Smooth muscle cell (in vitro differentiated cells): ENCODE data around the gene ZFP30. TPM values are rescaled to one million over a fixed set of nuclear protein-coding genes. Genes with fewer than 3 reads are reported as not detected.

Source experiments
- DNase-seq: peaks from one replicate; lab custom pipeline; 2025; ENCODE audit not compliant: unreplicated experiment; lab: John Stamatoyannopoulos, UW
- H2AFZ ChIP-seq: fragments of 200-600 bp; sonication (generic); 2 replicates; pipeline ENCODE4 v1.6.0; 2016; ENCODE audit warnings: antibody characterized with exemption, low read depth, mild to moderate bottlenecking
- H3F3A ChIP-seq: fragments of 200-600 bp; sonication (generic); 2 replicates; pipeline ENCODE4 v1.6.0; 2017; ENCODE audit warnings: antibody characterized with exemption, low read depth
- H3K27ac ChIP-seq: fragments of 200-600 bp; sonication (generic); 2 replicates; pipeline ENCODE4 v1.5.1; 2016; ENCODE audit warnings: low read depth, mild to moderate bottlenecking
- H3K27me3 ChIP-seq: fragments of 200-600 bp; sonication (generic); 2 replicates; pipeline ENCODE4 v1.6.1; 2016; ENCODE audit warnings: low read depth, mild to moderate bottlenecking
- H3K36me3 ChIP-seq: fragments of 200-600 bp; sonication (generic); 2 replicates; pipeline ENCODE4 v1.5.1; 2016; ENCODE audit warnings: low read depth
- H3K4me1 ChIP-seq: fragments of 200-600 bp; sonication (generic); 2 replicates; pipeline ENCODE4 v1.5.1; 2016; ENCODE audit warnings: low read depth
- H3K4me2 ChIP-seq: fragments of 200-600 bp; sonication (generic); 2 replicates; pipeline ENCODE4 v1.6.0; 2016; ENCODE audit warnings: mild to moderate bottlenecking
- H3K4me3 ChIP-seq: fragments of 200-600 bp; sonication (generic); 2 replicates; pipeline ENCODE4 v1.5.1; 2016; ENCODE audit warnings: mild to moderate bottlenecking
- H3K79me2 ChIP-seq: fragments of 200-600 bp; sonication (generic); 2 replicates; pipeline ENCODE4 v1.6.0; 2016; ENCODE audit warnings: low read depth, mild to moderate bottlenecking
- H3K9ac ChIP-seq: fragments of 200-600 bp; sonication (generic); 2 replicates; pipeline ENCODE4 v1.6.0; 2016; ENCODE audit warnings: low read depth
- H3K9me3 ChIP-seq: fragments of 200-600 bp; sonication (generic); replicated peaks from 2 replicates; pipeline ENCODE4 v1.5.1; 2016; ENCODE audit warnings: low read depth
- H4K20me1 ChIP-seq: fragments of 200-600 bp; sonication (generic); 2 replicates; pipeline ENCODE4 v1.6.0; 2016; ENCODE audit warnings: low read depth
- WGBS: methylation state at CpG from one replicate; pipeline ENCODE4 v1.1.7; 2016; ENCODE audit warnings: low lambda C conversion rate; 5-methylcytosine and 5-hydroxymethylcytosine counted together
- polyA plus RNA-seq: library from polyadenylated mRNA; unstranded; fragments of >200 nt; fragmentation: Nextera tagmentation; extraction: Ambion mirVana; gene quantifications from 2 replicates; pipeline ENCODE4 v1.2.1, GENCODE V29; 2016
- total RNA-seq: library from RNA; depleted of rRNA; stranded (reverse); fragments of >200 nt; gene quantifications from 2 replicates; pipeline ENCODE4 v1.2.3, GENCODE V29; 2014
- TF ChIP-seq, protein P1 (sequence below): fragments of 200-600 bp; sonication (generic); IDR thresholded peaks from 2 replicates; pipeline ENCODE4 v1.5.1; 2017; ENCODE audit warnings: borderline replicate concordance, mild to moderate bottlenecking, antibody characterized with exemption; ENCODE audit not compliant: insufficient read depth, poor library complexity, severe bottlenecking

The ZFP30 gene
- total and polyA plus RNA-seq, 2 experiments from 2014 or later = 2.3 to 9.2 TPM

DNA sequence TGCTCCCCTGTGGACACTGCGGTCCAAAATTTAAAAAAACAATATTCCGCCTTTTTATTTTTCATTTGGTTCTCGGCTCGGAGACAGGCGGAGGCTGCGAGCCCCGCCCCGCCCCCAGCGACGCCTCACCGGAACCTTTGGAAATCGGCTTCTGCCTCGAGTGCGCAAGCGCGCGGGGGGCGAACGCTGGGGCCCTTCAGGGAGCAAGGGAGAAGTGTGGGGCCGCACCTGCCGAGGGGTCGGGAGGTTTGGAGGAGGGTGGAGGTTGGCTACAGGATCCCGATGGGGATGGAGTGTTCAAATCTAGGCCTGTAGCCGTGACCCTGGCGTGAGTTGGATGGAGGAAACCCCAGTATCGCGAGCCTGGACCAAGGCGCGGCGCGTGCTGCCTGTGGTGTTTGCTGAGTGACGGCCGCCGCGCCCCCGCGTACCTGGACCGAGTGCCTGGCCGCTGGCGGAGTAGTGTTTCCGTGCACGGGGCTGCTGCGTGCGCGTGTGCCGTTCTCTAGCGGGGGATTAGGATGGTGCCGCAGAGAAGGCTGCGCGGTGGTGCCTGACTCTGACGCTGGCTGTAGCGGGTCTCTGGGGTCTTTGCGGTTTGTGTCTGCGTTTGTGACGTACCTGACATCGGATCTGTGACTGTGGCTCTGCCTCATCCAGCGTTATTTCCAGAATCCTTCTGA lies 565 bp upstream of the ZFP30 start:
- Histone ChIP-seq H3K4me3 (peak overlapping the region; percentile 82), H3K4me2 (peak overlapping the region; percentile 96), H3K4me1 (peaks cover 22% of the 10 kb centered on the region), H4K20me1 (peaks cover 10% of the 10 kb centered on the region), H3F3A (peaks cover 11% of the 10 kb centered on the region), H3K27me3 (no peaks in the 10 kb centered on the region), H2AFZ (peak overlapping the region; percentile 93), H3K36me3 (no peaks in the 10 kb centered on the region), H3K9me3 (no peaks in the 10 kb centered on the region), H3K9ac (no peak overlapping the region), H3K79me2 (peaks cover 38% of the 10 kb centered on the region), H3K27ac (peak overlapping the region; percentile 32)
- under 1% methylated on average over 56 of the region's 57 CpGs for WGBS
- peak; percentile 85 for DNase-seq
- TF ChIP-seq, protein P1, sequence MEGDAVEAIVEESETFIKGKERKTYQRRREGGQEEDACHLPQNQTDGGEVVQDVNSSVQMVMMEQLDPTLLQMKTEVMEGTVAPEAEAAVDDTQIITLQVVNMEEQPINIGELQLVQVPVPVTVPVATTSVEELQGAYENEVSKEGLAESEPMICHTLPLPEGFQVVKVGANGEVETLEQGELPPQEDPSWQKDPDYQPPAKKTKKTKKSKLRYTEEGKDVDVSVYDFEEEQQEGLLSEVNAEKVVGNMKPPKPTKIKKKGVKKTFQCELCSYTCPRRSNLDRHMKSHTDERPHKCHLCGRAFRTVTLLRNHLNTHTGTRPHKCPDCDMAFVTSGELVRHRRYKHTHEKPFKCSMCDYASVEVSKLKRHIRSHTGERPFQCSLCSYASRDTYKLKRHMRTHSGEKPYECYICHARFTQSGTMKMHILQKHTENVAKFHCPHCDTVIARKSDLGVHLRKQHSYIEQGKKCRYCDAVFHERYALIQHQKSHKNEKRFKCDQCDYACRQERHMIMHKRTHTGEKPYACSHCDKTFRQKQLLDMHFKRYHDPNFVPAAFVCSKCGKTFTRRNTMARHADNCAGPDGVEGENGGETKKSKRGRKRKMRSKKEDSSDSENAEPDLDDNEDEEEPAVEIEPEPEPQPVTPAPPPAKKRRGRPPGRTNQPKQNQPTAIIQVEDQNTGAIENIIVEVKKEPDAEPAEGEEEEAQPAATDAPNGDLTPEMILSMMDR = no peak

DNA sequence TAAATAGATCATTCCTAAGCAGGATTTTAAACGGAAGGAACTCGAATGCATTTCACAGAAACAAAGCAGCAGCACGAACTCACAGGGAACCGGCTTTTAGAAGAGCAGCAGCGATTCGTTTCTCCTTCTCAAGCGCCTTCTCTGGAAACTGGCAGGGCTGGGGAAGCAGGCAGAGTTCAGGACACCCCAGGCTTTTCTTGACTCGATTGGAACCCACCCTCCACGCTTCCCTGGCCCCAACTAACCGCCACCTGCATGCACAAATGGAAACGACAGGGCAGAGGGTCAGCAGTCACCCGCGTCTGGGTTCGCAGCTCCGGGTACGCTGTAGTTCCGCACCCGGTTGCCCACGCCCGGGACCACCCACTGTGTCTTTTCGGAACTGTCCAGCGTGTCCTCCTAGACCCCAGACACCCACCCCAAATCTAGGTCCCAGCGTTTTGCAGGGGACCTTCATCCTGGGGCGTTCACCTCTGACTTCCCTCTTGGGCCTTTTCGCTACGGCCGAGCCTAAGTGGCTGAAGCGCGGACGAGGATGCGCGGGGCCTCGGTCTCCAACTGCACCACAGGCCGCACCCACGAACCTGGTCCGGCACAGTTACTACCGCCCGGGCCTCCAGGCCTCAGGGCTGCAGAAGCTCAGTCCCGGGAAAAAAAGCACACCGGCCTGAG lies 500 bp downstream of the ZFP30 start:
- Histone ChIP-seq H3K27me3 (no peaks in the 10 kb centered on the region), H3F3A (peaks cover 11% of the 10 kb centered on the region), H3K4me1 (peaks cover 22% of the 10 kb centered on the region), H4K20me1 (peaks cover 10% of the 10 kb centered on the region), H3K27ac (peak overlapping the region; percentile 32), H3K4me2 (peak overlapping the region; percentile 96), H2AFZ (peak overlapping the region; percentile 93), H3K9me3 (no peaks in the 10 kb centered on the region), H3K9ac (peak overlapping the region; percentile 30), H3K4me3 (peak overlapping the region; percentile 82), H3K79me2 (peaks cover 49% of the 10 kb centered on the region), H3K36me3 (peaks cover 2% of the 10 kb centered on the region)
- WGBS = 2% methylated on average over 40 of the region's 40 CpGs
- TF ChIP-seq, protein P1 = no peak
- DNase-seq = peak; percentile 41

DNA sequence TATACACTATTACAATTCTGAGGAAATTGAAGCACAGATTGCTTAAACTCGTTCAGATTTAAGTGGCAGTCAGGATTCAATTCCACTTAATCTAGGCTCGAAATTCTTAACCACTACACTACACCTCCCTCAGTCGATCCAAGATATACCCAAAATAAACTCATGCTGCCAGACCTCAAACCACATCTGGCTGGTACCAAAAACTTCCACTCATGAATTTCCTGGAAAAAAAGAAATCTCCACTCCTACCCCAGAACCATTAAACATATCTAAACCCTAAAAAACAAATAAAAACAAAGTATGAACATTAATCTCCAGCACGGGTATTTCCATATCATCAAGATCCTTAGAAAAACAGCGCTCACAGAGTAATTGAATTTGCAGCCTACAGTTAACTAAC lies 1.1 kb downstream of the ZFP30 start:
- H3K9me3 ChIP-seq = no peaks in the 10 kb centered on the region
- H3K4me1 ChIP-seq = peaks cover 22% of the 10 kb centered on the region
- peaks cover 10% of the 10 kb centered on the region for H4K20me1 ChIP-seq
- peaks cover 6% of the 10 kb centered on the region for H3K36me3 ChIP-seq
- 26% methylated on average over 5 of the region's 5 CpGs for WGBS
- peaks cover 55% of the 10 kb centered on the region for H3K79me2 ChIP-seq
- no peak for DNase-seq
- TF ChIP-seq, protein P1 = no peak
- H3K4me2 ChIP-seq = peak overlapping the region; percentile 96
- peak overlapping the region; percentile 93 for H2AFZ ChIP-seq
- H3K4me3 ChIP-seq = peak overlapping the region; percentile 82
- H3K27ac ChIP-seq = peak overlapping the region; percentile 32
- peak overlapping the region; percentile 30 for H3K9ac ChIP-seq
- peaks cover 11% of the 10 kb centered on the region for H3F3A ChIP-seq
- no peaks in the 10 kb centered on the region for H3K27me3 ChIP-seq
